LNCAP (cell line): Measurements from ENCODE around the gene HP1BP3.
A peak's percentile ranks its signal among the peaks of the same experiment; 100 is the strongest.

Experiments used
- CTCF ChIP-seq: fragments of 450-650 bp; IDR thresholded peaks from 2 replicates; pipeline ENCODE4 v1.5.1; 2017; ENCODE audit warnings: mild to moderate bottlenecking

Gene HP1BP3

DNA sequence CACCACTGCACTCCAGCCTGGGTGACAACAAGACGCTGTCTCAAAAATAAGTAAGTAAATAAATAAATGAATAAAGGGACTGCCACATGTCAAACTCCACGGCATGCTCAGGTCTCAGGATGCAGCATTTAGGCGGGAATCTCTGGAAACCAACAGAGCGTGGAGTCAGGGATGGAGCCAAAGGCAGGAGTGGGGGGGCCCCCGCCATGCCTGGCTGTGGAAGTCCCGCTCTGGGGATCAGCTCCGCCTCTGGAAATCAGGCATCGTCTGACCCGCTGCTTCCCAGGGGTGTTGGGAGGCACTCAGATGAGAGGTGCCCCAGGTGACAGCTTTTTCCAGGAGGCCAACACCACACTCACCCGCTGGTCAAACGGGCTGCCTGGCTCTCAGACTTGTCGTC lies 89.5 kb downstream of the HP1BP3 start:
- TF ChIP-seq CTCF, result no peak

- peak; percentile 68 for TF ChIP-seq CTCF
These were observed 90.4 kb downstream of the HP1BP3 start for GRCh38 chr1:20696397-20697333.

DNA sequence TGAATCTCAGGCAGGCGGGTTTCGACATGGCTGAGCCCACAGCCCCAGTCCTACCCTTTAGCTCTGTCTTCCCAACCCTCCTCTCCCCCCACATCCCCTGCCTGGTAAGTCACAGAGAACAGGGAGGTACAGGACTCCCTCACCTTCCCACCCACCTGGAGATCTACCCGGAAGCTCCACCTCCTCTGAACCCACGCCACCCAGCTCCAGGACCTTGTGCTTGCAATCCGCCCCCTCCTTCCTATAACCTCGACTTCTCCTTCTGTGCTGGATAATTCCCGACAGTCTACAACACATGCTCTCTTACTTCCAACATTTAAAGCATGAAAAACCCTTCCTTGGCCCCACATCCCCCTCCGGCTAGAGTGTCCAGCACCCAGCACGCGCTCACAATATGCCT lies 91.6 kb downstream of the HP1BP3 start:
- no peak for TF ChIP-seq CTCF

DNA sequence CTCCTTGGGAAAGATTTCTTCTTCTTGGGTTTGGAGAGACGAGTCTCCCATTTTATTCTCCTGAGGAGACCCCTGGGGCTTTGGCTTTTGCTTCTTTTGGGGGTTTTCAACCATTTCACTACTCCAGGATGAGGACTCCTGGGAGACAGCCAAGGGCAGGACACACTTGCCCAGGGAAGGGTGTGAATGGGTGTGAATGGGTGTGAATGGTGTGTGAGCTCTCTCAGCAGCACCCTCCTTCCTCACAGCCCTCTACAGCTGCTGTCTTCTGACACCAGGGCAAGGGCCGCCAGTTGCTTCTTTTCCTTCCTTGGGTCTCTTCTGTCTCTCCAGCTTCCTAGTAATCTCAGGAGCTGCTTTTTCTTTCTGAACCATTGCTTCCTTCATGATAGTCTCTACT lies 93.5 kb downstream of the HP1BP3 start:
- TF ChIP-seq CTCF, result no peak
